ENCODE measurements around the gene CASZ1. TPM values are rescaled to one million over a fixed set of nuclear protein-coding genes. Genes with fewer than 3 reads are reported as not detected.

CASZ1 gene
- total and polyA plus RNA-seq, 9 of the 15 experiments (the other 6 are each of a cell fraction or from before 2014, with no cell fraction given) = 0.01 to 4.0 (median 0.76) TPM; not detected in 1

DNA sequence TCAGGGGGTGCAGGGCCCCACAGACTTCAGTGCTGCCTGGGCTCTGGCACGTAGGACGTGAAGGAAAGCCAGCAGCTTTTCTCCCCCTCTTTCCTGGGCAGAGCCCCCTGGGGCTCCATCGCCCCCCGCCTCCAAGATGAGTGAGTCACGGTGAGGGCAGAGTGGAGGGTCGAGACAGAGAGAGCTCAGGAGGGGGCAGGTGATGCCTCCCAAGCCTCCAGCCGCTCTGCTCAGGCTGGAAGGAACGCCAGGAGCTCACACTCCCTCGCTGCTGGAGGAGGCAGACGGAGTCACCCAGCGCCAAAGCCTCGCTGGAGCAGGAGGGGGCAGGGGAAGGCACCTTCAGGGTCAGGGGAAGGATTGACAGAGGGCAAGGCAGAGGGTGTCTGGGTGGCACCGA, 119.5 kb downstream of the CASZ1 start:
- no TSS peak for BruUV-seq (replicated peaks)
- Histone ChIP-seq H3K4me2 (ENCODE audit: insufficient read depth, low read length) (no peak overlapping the region), H3K27ac (ENCODE audit: extremely low read depth, low read depth, low read length) (no peak overlapping the region), H3K9me3 (replicated peaks; ENCODE audit: control insufficient read depth, insufficient read depth, low read depth, low read length) (no peaks in the 10 kb centered on the region), H3K36me3 (ENCODE audit: control insufficient read depth, insufficient read depth, low read length) (no peaks in the 10 kb centered on the region), H3K79me2 (ENCODE audit: control insufficient read depth, insufficient read depth, low read length) (no peaks in the 10 kb centered on the region), H3K4me3 (no peak overlapping the region), H3K9ac (ENCODE audit: insufficient read depth in 1 of 2, low read depth in 2 of 2, low read length in 2 of 2) (no peak overlapping the region), H3K9me1 (ENCODE audit: control insufficient read depth, insufficient read depth, low read length) (no peaks in the 10 kb centered on the region), H4K20me1 (replicated peaks; ENCODE audit: control insufficient read depth, insufficient read depth, low read length) (peaks cover 25% of the 10 kb centered on the region), H3K27me3 (ENCODE audit: control insufficient read depth in 2 of 2, insufficient read depth in 2 of 2, low read length in 2 of 2) (peaks cover 33 to 78% of the 10 kb centered on the region in 2 experiments), H3K4me1 (replicated peaks in 1 of 2; ENCODE audit: control insufficient read depth in 2 of 2, insufficient read depth in 2 of 2, low read length in 2 of 2) (peaks cover 0 to 56% of the 10 kb centered on the region in 2 experiments; a peak in 2 of 5 replicates), H2AFZ (ENCODE audit: low read depth, low read length) (no peak overlapping the region)
- intact Hi-C loops (cut with micrococcal nuclease) = no loop called here
- no peak for ATAC-seq
- WGBS (ENCODE audit: insufficient coverage, low coverage, missing lambda C conversion rate) = 6% methylated on average over 13 of the region's 13 CpGs
- ChIA-PET POLR2A (interaction anchor here (0.5 to 1.4 kb wide), 4 partner anchors 9 to 120 kb away, joined by 3 read pairs; no protein-coding TSS in a partner anchor), CTCF (ENCODE audit: low intra/inter-chr PET ratio) (no interaction called here)
- in situ Hi-C loops (cut with MboI) = no loop called here
- no peak for FAIRE-seq
- TF ChIP-seq ZKSCAN1 (IDR thresholded peaks at IDR 0.05; ENCODE audit: low read depth, low read length) = no peak
- no peak for TF ChIP-seq LEF1 (IDR thresholded peaks at IDR 0.05)
- TF ChIP-seq BMI1 (IDR thresholded peaks at IDR 0.05; ENCODE audit: low read length) = no peak
- no peak for TF ChIP-seq DMBX1 (CRISPR knock-in tag; IDR thresholded peaks at IDR 0.05; ENCODE audit: borderline replicate concordance)
- no peak for TF ChIP-seq ZNF212 (CRISPR knock-in tag; IDR thresholded peaks at IDR 0.05)
- TF ChIP-seq ZNF707 (CRISPR knock-in tag; conservative IDR thresholded peaks at IDR 0.05) = no peak
- TF ChIP-seq, protein P1, sequence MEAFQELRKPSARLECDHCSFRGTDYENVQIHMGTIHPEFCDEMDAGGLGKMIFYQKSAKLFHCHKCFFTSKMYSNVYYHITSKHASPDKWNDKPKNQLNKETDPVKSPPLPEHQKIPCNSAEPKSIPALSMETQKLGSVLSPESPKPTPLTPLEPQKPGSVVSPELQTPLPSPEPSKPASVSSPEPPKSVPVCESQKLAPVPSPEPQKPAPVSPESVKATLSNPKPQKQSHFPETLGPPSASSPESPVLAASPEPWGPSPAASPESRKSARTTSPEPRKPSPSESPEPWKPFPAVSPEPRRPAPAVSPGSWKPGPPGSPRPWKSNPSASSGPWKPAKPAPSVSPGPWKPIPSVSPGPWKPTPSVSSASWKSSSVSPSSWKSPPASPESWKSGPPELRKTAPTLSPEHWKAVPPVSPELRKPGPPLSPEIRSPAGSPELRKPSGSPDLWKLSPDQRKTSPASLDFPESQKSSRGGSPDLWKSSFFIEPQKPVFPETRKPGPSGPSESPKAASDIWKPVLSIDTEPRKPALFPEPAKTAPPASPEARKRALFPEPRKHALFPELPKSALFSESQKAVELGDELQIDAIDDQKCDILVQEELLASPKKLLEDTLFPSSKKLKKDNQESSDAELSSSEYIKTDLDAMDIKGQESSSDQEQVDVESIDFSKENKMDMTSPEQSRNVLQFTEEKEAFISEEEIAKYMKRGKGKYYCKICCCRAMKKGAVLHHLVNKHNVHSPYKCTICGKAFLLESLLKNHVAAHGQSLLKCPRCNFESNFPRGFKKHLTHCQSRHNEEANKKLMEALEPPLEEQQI (IDR thresholded peaks at IDR 0.05) = no peak
- TF ChIP-seq POLR2B (IDR thresholded peaks at IDR 0.05; ENCODE audit: low read depth, partially characterized antibody) = no peak
- no peak for TF ChIP-seq BCL6 (CRISPR knock-in tag; IDR thresholded peaks at IDR 0.05)
- TF ChIP-seq TRIM24 (IDR thresholded peaks at IDR 0.05) = no peak
- no peak for DNase-seq (ENCODE audit: extremely low read depth in 1 of 4, low spot score in 3 of 4)
